GM23338 (cell line): ENCODE data around the gene MEGF11.

ENCODE experiments used
- TF ChIP-seq, protein P1 (sequence below): IDR thresholded peaks from one replicate; pipeline ENCODE4 v1.6.1; 2018; ENCODE audit warnings: antibody characterized with exemption; ENCODE audit not compliant: unreplicated experiment
- TF ChIP-seq, protein P2 (sequence below), 2 experiments: fragments of 200-600 bp in 1 of 2; sonication (generic) in 1 of 2; conservative IDR thresholded peaks; 2 replicates each; pipeline versions ENCODE4 v1.5.1 to v1.6.1; 2016 to 2017; ENCODE audit warnings: antibody characterized with exemption in 2 of 2, low read depth in 2 of 2, mild to moderate bottlenecking in 2 of 2, moderate library complexity in 1 of 2

DNA sequence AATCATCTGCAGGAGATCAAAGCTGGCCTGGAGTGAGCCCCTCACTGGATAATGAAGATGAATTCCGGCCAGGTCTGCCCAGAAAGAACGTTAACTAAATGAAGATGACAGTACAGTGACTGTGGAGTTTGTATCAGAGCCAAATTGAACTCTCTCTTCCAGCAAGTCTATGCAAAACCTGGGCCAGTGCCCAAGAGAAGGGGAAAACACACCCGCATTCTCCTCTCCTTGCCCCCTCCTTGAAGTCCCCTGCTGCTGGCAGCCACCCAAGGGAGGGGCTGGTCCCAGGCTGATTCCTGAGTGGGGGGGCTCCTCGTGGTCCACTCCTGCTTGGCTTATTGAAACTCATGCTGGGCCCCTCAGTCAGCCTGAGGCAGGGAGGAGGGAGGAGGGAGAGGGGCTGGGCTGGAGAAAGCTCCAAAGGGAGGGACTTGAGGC, 228.5 kb downstream of the MEGF11 start:
- TF ChIP-seq, protein P1, sequence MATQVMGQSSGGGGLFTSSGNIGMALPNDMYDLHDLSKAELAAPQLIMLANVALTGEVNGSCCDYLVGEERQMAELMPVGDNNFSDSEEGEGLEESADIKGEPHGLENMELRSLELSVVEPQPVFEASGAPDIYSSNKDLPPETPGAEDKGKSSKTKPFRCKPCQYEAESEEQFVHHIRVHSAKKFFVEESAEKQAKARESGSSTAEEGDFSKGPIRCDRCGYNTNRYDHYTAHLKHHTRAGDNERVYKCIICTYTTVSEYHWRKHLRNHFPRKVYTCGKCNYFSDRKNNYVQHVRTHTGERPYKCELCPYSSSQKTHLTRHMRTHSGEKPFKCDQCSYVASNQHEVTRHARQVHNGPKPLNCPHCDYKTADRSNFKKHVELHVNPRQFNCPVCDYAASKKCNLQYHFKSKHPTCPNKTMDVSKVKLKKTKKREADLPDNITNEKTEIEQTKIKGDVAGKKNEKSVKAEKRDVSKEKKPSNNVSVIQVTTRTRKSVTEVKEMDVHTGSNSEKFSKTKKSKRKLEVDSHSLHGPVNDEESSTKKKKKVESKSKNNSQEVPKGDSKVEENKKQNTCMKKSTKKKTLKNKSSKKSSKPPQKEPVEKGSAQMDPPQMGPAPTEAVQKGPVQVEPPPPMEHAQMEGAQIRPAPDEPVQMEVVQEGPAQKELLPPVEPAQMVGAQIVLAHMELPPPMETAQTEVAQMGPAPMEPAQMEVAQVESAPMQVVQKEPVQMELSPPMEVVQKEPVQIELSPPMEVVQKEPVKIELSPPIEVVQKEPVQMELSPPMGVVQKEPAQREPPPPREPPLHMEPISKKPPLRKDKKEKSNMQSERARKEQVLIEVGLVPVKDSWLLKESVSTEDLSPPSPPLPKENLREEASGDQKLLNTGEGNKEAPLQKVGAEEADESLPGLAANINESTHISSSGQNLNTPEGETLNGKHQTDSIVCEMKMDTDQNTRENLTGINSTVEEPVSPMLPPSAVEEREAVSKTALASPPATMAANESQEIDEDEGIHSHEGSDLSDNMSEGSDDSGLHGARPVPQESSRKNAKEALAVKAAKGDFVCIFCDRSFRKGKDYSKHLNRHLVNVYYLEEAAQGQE: no peak
- TF ChIP-seq, protein P2, sequence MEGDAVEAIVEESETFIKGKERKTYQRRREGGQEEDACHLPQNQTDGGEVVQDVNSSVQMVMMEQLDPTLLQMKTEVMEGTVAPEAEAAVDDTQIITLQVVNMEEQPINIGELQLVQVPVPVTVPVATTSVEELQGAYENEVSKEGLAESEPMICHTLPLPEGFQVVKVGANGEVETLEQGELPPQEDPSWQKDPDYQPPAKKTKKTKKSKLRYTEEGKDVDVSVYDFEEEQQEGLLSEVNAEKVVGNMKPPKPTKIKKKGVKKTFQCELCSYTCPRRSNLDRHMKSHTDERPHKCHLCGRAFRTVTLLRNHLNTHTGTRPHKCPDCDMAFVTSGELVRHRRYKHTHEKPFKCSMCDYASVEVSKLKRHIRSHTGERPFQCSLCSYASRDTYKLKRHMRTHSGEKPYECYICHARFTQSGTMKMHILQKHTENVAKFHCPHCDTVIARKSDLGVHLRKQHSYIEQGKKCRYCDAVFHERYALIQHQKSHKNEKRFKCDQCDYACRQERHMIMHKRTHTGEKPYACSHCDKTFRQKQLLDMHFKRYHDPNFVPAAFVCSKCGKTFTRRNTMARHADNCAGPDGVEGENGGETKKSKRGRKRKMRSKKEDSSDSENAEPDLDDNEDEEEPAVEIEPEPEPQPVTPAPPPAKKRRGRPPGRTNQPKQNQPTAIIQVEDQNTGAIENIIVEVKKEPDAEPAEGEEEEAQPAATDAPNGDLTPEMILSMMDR (conservative IDR thresholded peaks at IDR 0.05; ENCODE audit: low read depth in 2 of 2): no peak
